ENCODE results near the gene KLHL21. TPM values are rescaled to one million over a fixed set of nuclear protein-coding genes. Genes with fewer than 3 reads are reported as not detected.
A peak's percentile ranks its signal among the peaks of the same experiment; 100 is the strongest.

The KLHL21 gene
- total RNA-seq, 1 donor from 2014 or later, result 69.5 TPM

DNA sequence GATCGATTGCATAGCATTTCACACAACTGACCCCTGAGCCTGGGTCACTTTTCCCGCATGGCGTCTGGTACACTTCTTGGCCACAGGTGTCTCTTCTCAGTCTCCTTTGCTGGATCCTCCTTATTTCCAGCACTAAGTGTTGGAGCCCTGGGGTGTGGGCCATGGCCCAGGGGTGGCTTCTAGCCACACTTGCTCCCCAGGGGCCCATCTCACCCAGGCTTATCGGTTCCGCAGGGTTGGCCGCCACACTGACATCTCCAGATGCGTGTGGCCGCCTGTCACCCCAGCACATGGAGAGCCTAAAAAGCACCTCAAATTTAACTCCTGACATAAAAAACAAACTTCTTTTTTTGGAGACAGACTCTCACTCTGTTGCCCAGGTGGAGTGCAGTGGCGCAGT lies 24.4 kb upstream of the KLHL21 start:
- Histone ChIP-seq H3K36me3 (ENCODE audit: control insufficient read depth, insufficient read depth, low read length) (no peaks in the 10 kb centered on the region), H3K27me3 (ENCODE audit: control insufficient read depth, insufficient read depth, low read length) (no peaks in the 10 kb centered on the region), H3K4me3 (ENCODE audit: low read depth, low read length) (no peak overlapping the region)
- no peak for DNase-seq (ENCODE audit: low read depth)
- TF ChIP-seq, protein P1, sequence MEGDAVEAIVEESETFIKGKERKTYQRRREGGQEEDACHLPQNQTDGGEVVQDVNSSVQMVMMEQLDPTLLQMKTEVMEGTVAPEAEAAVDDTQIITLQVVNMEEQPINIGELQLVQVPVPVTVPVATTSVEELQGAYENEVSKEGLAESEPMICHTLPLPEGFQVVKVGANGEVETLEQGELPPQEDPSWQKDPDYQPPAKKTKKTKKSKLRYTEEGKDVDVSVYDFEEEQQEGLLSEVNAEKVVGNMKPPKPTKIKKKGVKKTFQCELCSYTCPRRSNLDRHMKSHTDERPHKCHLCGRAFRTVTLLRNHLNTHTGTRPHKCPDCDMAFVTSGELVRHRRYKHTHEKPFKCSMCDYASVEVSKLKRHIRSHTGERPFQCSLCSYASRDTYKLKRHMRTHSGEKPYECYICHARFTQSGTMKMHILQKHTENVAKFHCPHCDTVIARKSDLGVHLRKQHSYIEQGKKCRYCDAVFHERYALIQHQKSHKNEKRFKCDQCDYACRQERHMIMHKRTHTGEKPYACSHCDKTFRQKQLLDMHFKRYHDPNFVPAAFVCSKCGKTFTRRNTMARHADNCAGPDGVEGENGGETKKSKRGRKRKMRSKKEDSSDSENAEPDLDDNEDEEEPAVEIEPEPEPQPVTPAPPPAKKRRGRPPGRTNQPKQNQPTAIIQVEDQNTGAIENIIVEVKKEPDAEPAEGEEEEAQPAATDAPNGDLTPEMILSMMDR (IDR thresholded peaks at IDR 0.05; ENCODE audit: insufficient read depth, low read length, poor library complexity, severe bottlenecking), result no peak

DNA sequence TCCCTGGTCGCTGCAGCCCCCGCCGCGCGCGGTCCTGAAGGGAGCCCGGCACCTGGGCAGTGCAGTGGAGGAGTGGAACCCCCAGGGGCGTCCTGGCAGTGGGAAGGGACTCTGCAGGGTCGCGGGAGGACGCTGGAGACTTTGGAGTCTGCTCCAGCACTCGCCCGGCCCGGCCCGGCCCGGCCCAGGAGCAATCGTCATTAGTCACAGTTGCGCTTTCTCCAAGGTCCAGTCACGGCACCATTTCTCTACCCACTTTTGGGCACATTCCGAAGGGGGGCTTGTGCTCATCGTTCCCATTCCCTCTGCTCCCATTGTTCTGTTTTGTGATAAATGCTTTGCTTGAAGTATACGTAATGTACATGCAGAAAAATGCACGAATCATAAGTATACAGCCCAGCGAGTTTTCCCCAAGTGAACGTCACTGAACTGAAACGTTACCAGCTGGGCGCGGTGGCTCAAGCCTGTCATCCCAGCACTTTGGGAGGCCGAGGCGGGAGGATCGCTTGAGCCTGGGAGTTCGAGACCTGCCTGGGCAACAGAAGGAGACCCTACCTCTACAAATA lies 23.0 kb upstream of the KLHL21 start:
- TF ChIP-seq, protein P1 (IDR thresholded peaks at IDR 0.05; ENCODE audit: insufficient read depth, low read length, poor library complexity, severe bottlenecking), result no peak
- H3K4me3 ChIP-seq (ENCODE audit: low read depth, low read length), result peak overlapping the region; percentile 63
- DNase-seq (ENCODE audit: low read depth), result no peak
- no peaks in the 10 kb centered on the region for H3K27me3 ChIP-seq (ENCODE audit: control insufficient read depth, insufficient read depth, low read length)
- no peaks in the 10 kb centered on the region for H3K36me3 ChIP-seq (ENCODE audit: control insufficient read depth, insufficient read depth, low read length)

DNA sequence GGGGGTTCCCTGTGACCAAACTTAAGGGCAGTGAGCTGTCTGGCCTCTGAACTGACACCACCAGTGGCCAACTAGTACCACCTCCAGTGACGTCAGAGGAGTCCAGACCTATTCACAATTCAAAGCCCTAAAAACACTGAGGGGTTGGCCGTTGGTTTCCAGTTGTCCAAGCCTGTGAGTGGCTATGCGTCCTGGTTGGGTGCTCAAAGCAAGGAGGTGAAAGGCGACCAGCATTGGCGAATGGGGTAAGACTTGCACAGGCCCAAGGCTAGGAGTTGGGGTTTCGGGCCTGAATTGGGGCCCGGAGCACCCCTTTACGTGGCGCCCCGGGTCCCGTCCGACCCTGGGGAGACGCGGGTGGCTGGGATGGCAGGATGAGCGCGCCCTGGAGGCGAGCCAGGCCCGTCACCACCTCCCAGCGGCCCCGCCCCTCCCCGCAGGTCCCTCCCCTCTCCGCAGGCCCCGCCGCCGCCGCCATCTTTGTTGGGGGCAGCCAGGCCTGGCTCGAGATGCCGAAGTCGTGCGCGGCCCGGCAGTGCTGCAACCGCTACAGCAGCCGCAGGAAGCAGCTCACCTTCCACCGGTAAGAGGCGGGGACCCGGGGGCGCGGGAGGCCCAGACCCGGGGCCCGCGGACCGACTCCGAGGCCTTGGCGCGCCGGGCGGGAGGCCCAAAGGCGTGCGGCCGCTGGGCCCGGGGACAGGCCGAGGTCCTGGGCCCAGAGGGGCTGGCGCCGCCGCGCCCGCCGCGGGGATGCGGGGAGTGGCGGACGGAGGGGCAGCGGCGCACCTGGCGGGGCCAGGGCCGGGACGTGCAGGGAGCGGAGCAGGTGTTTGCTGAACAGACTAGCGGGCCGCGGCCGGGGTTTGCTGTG lies 22.3 kb upstream of the KLHL21 start, which contains the start of gene THAP3:
Gene THAP3, plus strand, starts transcription at position 159 of the 874 bp plus-strand sequence. Its CDS starts 351 bp downstream, at position 510.
- Histone ChIP-seq H3K36me3 (ENCODE audit: control insufficient read depth, insufficient read depth, low read length) (no peaks in the 10 kb centered on the region), H3K27me3 (ENCODE audit: control insufficient read depth, insufficient read depth, low read length) (no peaks in the 10 kb centered on the region), H3K4me3 (ENCODE audit: low read depth, low read length) (peak within 1 kb of the TSS; percentile 63)
- no peak for DNase-seq (ENCODE audit: low read depth)
- TF ChIP-seq, protein P1 (IDR thresholded peaks at IDR 0.05; ENCODE audit: insufficient read depth, low read length, poor library complexity, severe bottlenecking), result peak; percentile 10

DNA sequence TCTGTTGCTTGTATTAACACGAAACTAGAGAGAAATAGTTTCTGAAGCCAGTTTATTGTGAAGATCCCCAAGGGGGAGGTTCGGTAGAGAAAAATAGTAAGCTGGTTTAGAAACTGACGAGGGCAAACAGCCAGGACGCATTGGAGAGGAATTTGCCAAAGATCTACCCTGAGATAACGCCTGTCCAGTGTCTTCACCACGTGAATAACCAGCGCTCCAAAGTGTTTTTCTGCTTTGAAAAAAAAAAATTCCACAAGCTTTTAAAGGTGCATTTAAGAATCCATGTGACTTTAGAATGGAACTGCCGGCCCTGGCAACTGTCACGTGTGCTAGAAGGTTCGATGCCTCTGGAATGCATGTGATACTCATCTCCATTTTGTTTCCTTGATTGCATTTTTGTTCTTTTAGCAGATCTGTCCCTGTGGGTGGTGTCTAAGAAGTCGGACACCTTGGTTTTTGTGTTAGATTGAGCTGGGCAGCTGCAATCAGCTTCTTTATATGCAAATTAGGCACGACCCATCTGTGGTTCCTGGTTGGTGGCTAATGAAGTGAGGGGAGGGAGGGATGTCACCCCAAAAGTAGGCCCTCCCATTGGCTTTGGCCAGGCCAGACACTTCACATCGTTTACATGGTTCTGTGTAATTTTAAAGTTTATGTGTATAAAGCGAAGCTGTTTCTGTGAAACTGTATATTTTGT lies 20.7 kb upstream of the KLHL21 start:
- no peaks in the 10 kb centered on the region for H3K27me3 ChIP-seq (ENCODE audit: control insufficient read depth, insufficient read depth, low read length)
- TF ChIP-seq, protein P1 (IDR thresholded peaks at IDR 0.05; ENCODE audit: insufficient read depth, low read length, poor library complexity, severe bottlenecking), result no peak
- no peak overlapping the region for H3K4me3 ChIP-seq (ENCODE audit: low read depth, low read length)
- H3K36me3 ChIP-seq (ENCODE audit: control insufficient read depth, insufficient read depth, low read length), result no peaks in the 10 kb centered on the region
- no peak for DNase-seq (ENCODE audit: low read depth)

DNA sequence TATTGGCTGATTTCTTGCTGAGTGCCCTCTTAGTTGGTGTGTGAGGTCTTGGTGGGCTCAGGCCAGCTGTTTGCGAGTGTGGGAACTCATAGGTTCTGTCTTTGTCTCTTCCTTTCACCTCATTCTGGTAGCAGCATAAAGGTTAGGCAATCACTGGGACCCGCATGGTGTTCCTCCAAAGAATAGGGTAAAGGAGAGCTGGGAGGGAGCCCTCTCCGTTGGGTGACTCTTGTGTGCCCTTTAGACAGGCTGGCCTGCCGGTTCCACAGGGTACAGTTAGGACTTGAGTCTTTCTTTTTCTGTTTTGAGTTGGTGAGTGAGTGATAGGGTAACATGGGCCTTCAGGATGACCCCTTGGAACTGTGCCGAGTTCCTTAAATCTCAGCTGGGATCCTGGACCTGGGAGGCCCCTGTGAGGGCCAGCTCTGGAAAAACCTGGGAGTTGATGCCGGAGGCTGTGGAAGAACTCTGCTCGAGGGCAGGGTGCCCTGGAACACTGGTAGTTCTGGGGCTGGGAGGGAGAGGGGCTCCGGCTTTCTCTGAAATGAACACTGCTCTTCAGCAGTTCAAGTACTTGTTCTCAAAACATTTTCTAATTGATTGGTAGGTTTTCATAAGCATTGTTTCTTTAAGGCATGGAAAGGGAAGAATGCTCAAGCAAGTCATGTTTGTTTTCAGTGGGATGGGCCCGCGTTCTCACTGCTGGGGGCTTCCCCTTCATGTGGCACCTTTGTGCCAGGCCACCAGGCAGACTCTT lies 19.9 kb upstream of the KLHL21 start:
- Histone ChIP-seq H3K36me3 (ENCODE audit: control insufficient read depth, insufficient read depth, low read length) (no peaks in the 10 kb centered on the region), H3K4me3 (ENCODE audit: low read depth, low read length) (no peak overlapping the region), H3K27me3 (ENCODE audit: control insufficient read depth, insufficient read depth, low read length) (no peaks in the 10 kb centered on the region)
- DNase-seq (ENCODE audit: low read depth), result no peak
- TF ChIP-seq, protein P1 (IDR thresholded peaks at IDR 0.05; ENCODE audit: insufficient read depth, low read length, poor library complexity, severe bottlenecking), result no peak
